Measurements from ENCODE around the gene PCSK2.

Gene PCSK2

GRCh38 chr20:17505636-17506517 lies 279.0 kb downstream of the PCSK2 start:
- no peak for DNase-seq (ENCODE audit: low read depth)

GRCh38 chr20:17507032-17507431 lies 280.2 kb downstream of the PCSK2 start:
- no peak for DNase-seq (ENCODE audit: low read depth)

- no peak for DNase-seq (ENCODE audit: low read depth)
These were observed 280.7 kb downstream of the PCSK2 start for GRCh38 chr20:17507531-17507930.

- no peak for DNase-seq (ENCODE audit: low read depth)
These were observed 281.9 kb downstream of the PCSK2 start for GRCh38 chr20:17508756-17509155.

- no peak for DNase-seq (ENCODE audit: low read depth)
These were observed 283.7 kb downstream of the PCSK2 start for GRCh38 chr20:17510548-17510947.

GRCh38 chr20:17511401-17511800 lies 284.6 kb downstream of the PCSK2 start:
- no peak for DNase-seq (ENCODE audit: low read depth)

- no peak for DNase-seq (ENCODE audit: low read depth)
These were observed 287.1 kb downstream of the PCSK2 start for GRCh38 chr20:17513939-17514338.

- DNase-seq (ENCODE audit: low read depth): no peak
These were observed 288.2 kb downstream of the PCSK2 start for GRCh38 chr20:17515053-17515452.

GRCh38 chr20:17518339-17519052 lies 291.7 kb downstream of the PCSK2 start:
- DNase-seq (ENCODE audit: low read depth): no peak

GRCh38 chr20:17519606-17520285 lies 292.9 kb downstream of the PCSK2 start:
- no peak for DNase-seq (ENCODE audit: low read depth)

GRCh38 chr20:17520583-17520982 lies 293.7 kb downstream of the PCSK2 start:
- DNase-seq (ENCODE audit: low read depth): no peak

- DNase-seq (ENCODE audit: low read depth): no peak
These were observed 295.7 kb downstream of the PCSK2 start for GRCh38 chr20:17522528-17522927.

GRCh38 chr20:17523326-17523725 lies 296.5 kb downstream of the PCSK2 start:
- no peak for DNase-seq (ENCODE audit: low read depth)

GRCh38 chr20:17524560-17524959 lies 297.7 kb downstream of the PCSK2 start:
- DNase-seq (ENCODE audit: low read depth): no peak

- DNase-seq (ENCODE audit: low read depth): no peak
These were observed 298.3 kb downstream of the PCSK2 start for GRCh38 chr20:17525132-17525531.

GRCh38 chr20:17525650-17526049 lies 298.8 kb downstream of the PCSK2 start:
- DNase-seq (ENCODE audit: low read depth): no peak

- DNase-seq (ENCODE audit: low read depth): no peak
These were observed 302.7 kb downstream of the PCSK2 start for GRCh38 chr20:17529586-17529985.

- no peak for DNase-seq (ENCODE audit: low read depth)
These were observed 303.3 kb downstream of the PCSK2 start for GRCh38 chr20:17530153-17530552.

- peak; percentile 4 for DNase-seq (ENCODE audit: low read depth)
These were observed 304.1 kb downstream of the PCSK2 start, which contains the start of gene BFSP1 for GRCh38 chr20:17530716-17531664. TSS of gene BFSP1 (minus strand) at chr20:17531379. CDS start at chr20:17531329, 50 bp downstream.

GRCh38 chr20:17531665-17532025 lies 304.8 kb downstream of the PCSK2 start:
- DNase-seq (ENCODE audit: low read depth): no peak

- DNase-seq (ENCODE audit: low read depth): no peak
These were observed 306.6 kb downstream of the PCSK2 start for GRCh38 chr20:17533396-17533795.

GRCh38 chr20:17534077-17534476 lies 307.2 kb downstream of the PCSK2 start:
- no peak for DNase-seq (ENCODE audit: low read depth)
